GM12878 (cell line): ENCODE data around the gene ABCC9.

Experiments
- CEBPB ChIP-seq, 2 experiments: fragments of 150-350 bp in 1 of 2; IDR thresholded peaks; 2 replicates each; pipeline ENCODE4 v1.6.1; 2012 to 2014; ENCODE audit warnings: low read depth in 2 of 2, low read length in 2 of 2, borderline replicate concordance in 1 of 2, inconsistent platforms in 1 of 2
- CEBPZ ChIP-seq: fragments of 150-350 bp; IDR thresholded peaks from 2 replicates; pipeline ENCODE4 v1.6.1; 2016; ENCODE audit warnings: low read depth, low read length
- CTCF ChIP-seq, 3 experiments: IDR thresholded peaks in 2 of 3; conservative IDR thresholded peaks in 1 of 3; 2 replicates each; pipeline ENCODE4 v1.5.1; 2011; ENCODE audit warnings: low read depth in 3 of 3, low read length in 3 of 3, mild to moderate bottlenecking in 3 of 3, control low read depth in 2 of 3, moderate library complexity in 2 of 3, inconsistent platforms in 1 of 3, mixed read lengths in 1 of 3; ENCODE audit not compliant: control insufficient read depth in 2 of 3, insufficient read depth in 1 of 3; ENCODE audit errors: extremely low read depth in 1 of 3
- EZH2 ChIP-seq: IDR thresholded peaks from 2 replicates; pipeline ENCODE4 v1.6.1; 2012; ENCODE audit warnings: low read depth, mild to moderate bottlenecking, control low read depth, inconsistent platforms, low read length, borderline replicate concordance; ENCODE audit not compliant: control insufficient read depth
- HDAC6 ChIP-seq: fragments of 200-600 bp; sonication (generic); IDR thresholded peaks from one replicate; pipeline ENCODE4 v1.8.0; 2017; ENCODE audit warnings: antibody characterized with exemption; ENCODE audit not compliant: unreplicated experiment
- MTA2 ChIP-seq: fragments of 450-650 bp; IDR thresholded peaks from 2 replicates; pipeline ENCODE4 v1.6.1; 2016; ENCODE audit warnings: low read depth, mild to moderate bottlenecking, moderate library complexity
- NRF1 ChIP-seq: conservative IDR thresholded peaks from 2 replicates; pipeline ENCODE4 v1.6.1; 2011; ENCODE audit warnings: mild to moderate bottlenecking, low read depth, low read length, improper control_type of control experiment
- POLR2A ChIP-seq: IDR thresholded peaks from 2 replicates; pipeline ENCODE4 v1.6.1; 2011; ENCODE audit warnings: low read depth, mild to moderate bottlenecking, low read length
- RUNX3 ChIP-seq: IDR thresholded peaks from 2 replicates; pipeline ENCODE4 v1.6.1; 2012; ENCODE audit warnings: low read length, inconsistent platforms
- SPI1 ChIP-seq: IDR thresholded peaks from 2 replicates; pipeline ENCODE4 v1.6.1; 2011; ENCODE audit warnings: low read depth, mild to moderate bottlenecking, low read length, moderate library complexity, borderline replicate concordance; ENCODE audit not compliant: insufficient read depth
- USF2 ChIP-seq: IDR thresholded peaks from 2 replicates; pipeline ENCODE4 v1.6.1; 2011; ENCODE audit warnings: low read depth, low read length, improper control_type of control experiment, borderline replicate concordance

- TF ChIP-seq NRF1 (no peak), EZH2 (no peak), CEBPB (IDR thresholded peaks at IDR 0.05; ENCODE audit: borderline replicate concordance in 1 of 2, low read depth in 2 of 2, low read length in 2 of 2) (no peak), CTCF (IDR thresholded peaks at IDR 0.05 in 2 of 3, conservative IDR thresholded peaks at IDR 0.05 in 1 of 3; ENCODE audit: control insufficient read depth in 2 of 3, extremely low read depth in 1 of 3, insufficient read depth in 1 of 3, low read depth in 3 of 3, low read length in 3 of 3) (no peak), HDAC6 (no peak), CEBPZ (no peak), SPI1 (no peak), POLR2A (no peak), RUNX3 (no peak), USF2 (no peak), MTA2 (no peak)
Observed at GRCh38 chr12:21800011-21800410, 141.2 kb downstream of the ABCC9 start.
